HCT116 (cell line): ENCODE results near the gene NFX1.

ENCODE experiments used
- EGR1 ChIP-seq: IDR thresholded peaks from 2 replicates; pipeline ENCODE4 v1.6.1; 2012; ENCODE audit warnings: low read depth
- ELF1 ChIP-seq: IDR thresholded peaks from 2 replicates; pipeline ENCODE4 v1.6.1; 2012; ENCODE audit warnings: low read depth, borderline replicate concordance
- EZH2 ChIP-seq: fragments of 200-600 bp; sonication (generic); IDR thresholded peaks from 2 replicates; pipeline ENCODE4 v1.6.1; 2017; ENCODE audit warnings: antibody characterized with exemption, mixed run types
- FOSL1 ChIP-seq: IDR thresholded peaks from 2 replicates; pipeline ENCODE4 v1.6.1; 2012; ENCODE audit warnings: low read depth
- YY1 ChIP-seq: IDR thresholded peaks from 2 replicates; pipeline ENCODE4 v1.6.1; 2011; ENCODE audit warnings: low read length, low read depth, moderate library complexity, mild to moderate bottlenecking; ENCODE audit not compliant: insufficient replicate concordance; ENCODE audit errors: extremely low read depth
- ZNF274 ChIP-seq: fragments of 200-500 bp; sonication (Bioruptor generic); IDR thresholded peaks from 2 replicates; pipeline ENCODE4 v1.6.1; 2014; ENCODE audit warnings: mild to moderate bottlenecking, low read depth, low read length, inconsistent platforms
- TF ChIP-seq, protein P1 (sequence below): IDR thresholded peaks from 2 replicates; pipeline ENCODE4 v1.6.1; 2012
- TF ChIP-seq, protein P2 (sequence below), 3 experiments: fragments of 200-600 bp in 1 of 3; sonication (generic) in 1 of 3; IDR thresholded peaks in 2 of 3; conservative IDR thresholded peaks in 1 of 3; 2 replicates each; pipeline ENCODE4 v1.5.1; 2012 to 2017; ENCODE audit warnings: low read depth in 2 of 3, low read length in 2 of 3, antibody characterized with exemption in 1 of 3, borderline replicate concordance in 1 of 3, control low read depth in 1 of 3, mild to moderate bottlenecking in 1 of 3, mixed read lengths in 1 of 3, mixed run types in 1 of 3, moderate library complexity in 1 of 3; ENCODE audit not compliant: insufficient read depth in 1 of 3

DNA sequence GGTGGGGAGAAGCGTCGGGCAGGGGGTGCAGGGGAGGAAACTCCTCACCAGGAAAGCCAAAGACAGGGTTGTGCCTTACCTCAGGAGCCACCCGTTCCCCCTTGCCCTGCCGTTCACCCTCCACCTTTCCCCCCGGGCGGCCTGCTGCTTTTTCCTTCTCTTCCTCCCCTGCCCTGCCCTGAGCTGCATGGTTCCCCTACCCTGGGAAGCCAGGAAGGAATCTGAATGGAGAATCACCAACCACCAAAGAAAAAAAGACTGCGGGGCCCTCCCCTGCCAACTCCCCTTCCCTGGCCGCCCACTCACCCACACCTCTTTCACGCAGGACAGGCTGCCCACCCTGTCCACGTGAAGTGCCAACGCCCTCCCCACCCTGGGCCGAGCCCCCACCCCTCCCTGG, 820 bp upstream of the NFX1 start:
- TF ChIP-seq YY1 (no peak), EGR1 (no peak), ELF1 (no peak), FOSL1 (no peak), EZH2 (no peak), ZNF274 (no peak)
- TF ChIP-seq, protein P1, sequence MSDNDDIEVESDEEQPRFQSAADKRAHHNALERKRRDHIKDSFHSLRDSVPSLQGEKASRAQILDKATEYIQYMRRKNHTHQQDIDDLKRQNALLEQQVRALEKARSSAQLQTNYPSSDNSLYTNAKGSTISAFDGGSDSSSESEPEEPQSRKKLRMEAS = no peak
- TF ChIP-seq, protein P2, sequence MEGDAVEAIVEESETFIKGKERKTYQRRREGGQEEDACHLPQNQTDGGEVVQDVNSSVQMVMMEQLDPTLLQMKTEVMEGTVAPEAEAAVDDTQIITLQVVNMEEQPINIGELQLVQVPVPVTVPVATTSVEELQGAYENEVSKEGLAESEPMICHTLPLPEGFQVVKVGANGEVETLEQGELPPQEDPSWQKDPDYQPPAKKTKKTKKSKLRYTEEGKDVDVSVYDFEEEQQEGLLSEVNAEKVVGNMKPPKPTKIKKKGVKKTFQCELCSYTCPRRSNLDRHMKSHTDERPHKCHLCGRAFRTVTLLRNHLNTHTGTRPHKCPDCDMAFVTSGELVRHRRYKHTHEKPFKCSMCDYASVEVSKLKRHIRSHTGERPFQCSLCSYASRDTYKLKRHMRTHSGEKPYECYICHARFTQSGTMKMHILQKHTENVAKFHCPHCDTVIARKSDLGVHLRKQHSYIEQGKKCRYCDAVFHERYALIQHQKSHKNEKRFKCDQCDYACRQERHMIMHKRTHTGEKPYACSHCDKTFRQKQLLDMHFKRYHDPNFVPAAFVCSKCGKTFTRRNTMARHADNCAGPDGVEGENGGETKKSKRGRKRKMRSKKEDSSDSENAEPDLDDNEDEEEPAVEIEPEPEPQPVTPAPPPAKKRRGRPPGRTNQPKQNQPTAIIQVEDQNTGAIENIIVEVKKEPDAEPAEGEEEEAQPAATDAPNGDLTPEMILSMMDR (IDR thresholded peaks at IDR 0.05 in 2 of 3, conservative IDR thresholded peaks at IDR 0.05 in 1 of 3; ENCODE audit: borderline replicate concordance in 1 of 3, insufficient read depth in 1 of 3, low read depth in 2 of 3, low read length in 2 of 3) = no peak
